RWPE2 (cell line): ENCODE measurements around the gene MARCHF3.
"Not testable (repeated sequence)": the region's sequence is repeated elsewhere in the genome, so short reads cannot be mapped to it uniquely, and the experiment has no call there.

Source experiments
- ATAC-seq: fragments of 200-7000 bp; cut with Tn5 transposase; 3 replicates; pipeline ENCODE4 v1.9.1; 2021; ENCODE audit warnings: low read depth
- DNase-seq: peaks from one replicate; pipeline ENCODE4 v3.0.0-alpha.2; 2020; ENCODE audit warnings: low spot score
- H3K27ac ChIP-seq: fragments of 450-650 bp; 2 replicates; pipeline ENCODE4 v1.5.1; 2017; ENCODE audit warnings: mild to moderate bottlenecking; ENCODE audit not compliant: poor library complexity, severe bottlenecking
- H3K27me3 ChIP-seq: fragments of 250-450 bp; sonication (Bioruptor Pico); 2 replicates; pipeline ENCODE4 v1.5.1; 2021; ENCODE audit warnings: mild to moderate bottlenecking, moderate library complexity; ENCODE audit not compliant: insufficient read depth, poor library complexity, severe bottlenecking
- H3K36me3 ChIP-seq: fragments of 250-450 bp; sonication (Bioruptor Pico); 2 replicates; pipeline ENCODE4 v1.5.1; 2020; ENCODE audit warnings: low read depth, mild to moderate bottlenecking, moderate library complexity
- H3K4me1 ChIP-seq: fragments of 250-450 bp; sonication (Bioruptor Pico); 2 replicates; pipeline ENCODE4 v1.5.1; 2021; ENCODE audit warnings: mild to moderate bottlenecking, moderate library complexity; ENCODE audit not compliant: insufficient read depth, poor library complexity, severe bottlenecking
- H3K4me3 ChIP-seq: fragments of 250-450 bp; sonication (Bioruptor Pico); 2 replicates; pipeline ENCODE4 v1.5.1; 2021; ENCODE audit warnings: mild to moderate bottlenecking, moderate library complexity; ENCODE audit not compliant: severe bottlenecking
- H3K9me3 ChIP-seq: fragments of 250-450 bp; sonication (Bioruptor Pico); 2 replicates; pipeline ENCODE4 v1.5.1; 2021; ENCODE audit warnings: mild to moderate bottlenecking, moderate library complexity; ENCODE audit not compliant: severe bottlenecking
- CTCF ChIP-seq: fragments of 450-650 bp; IDR thresholded peaks from one replicate; pipeline ENCODE4 v1.5.1; 2017; ENCODE audit warnings: mild to moderate bottlenecking, moderate library complexity; ENCODE audit not compliant: poor library complexity, severe bottlenecking

The MARCHF3 gene

GRCh38 chr5:127060470-127060985 is 30.2 kb upstream of the MARCHF3 start:
- no peak overlapping the region for H3K27ac ChIP-seq
- ATAC-seq, result no peak
- H3K4me3 ChIP-seq, result no peak overlapping the region
- peaks cover 50% of the 10 kb centered on the region for H3K36me3 ChIP-seq
- no peaks in the 10 kb centered on the region for H3K9me3 ChIP-seq
- no peak for TF ChIP-seq CTCF
- no peaks in the 10 kb centered on the region for H3K27me3 ChIP-seq
- H3K4me1 ChIP-seq, result no peaks in the 10 kb centered on the region
- DNase-seq, result no peak

GRCh38 chr5:127056896-127057295 is 26.5 kb upstream of the MARCHF3 start:
- Histone ChIP-seq H3K27ac (no peak overlapping the region), H3K9me3 (no peaks in the 10 kb centered on the region), H3K4me3 (no peak overlapping the region), H3K27me3 (no peaks in the 10 kb centered on the region), H3K36me3 (peaks cover 43% of the 10 kb centered on the region), H3K4me1 (no peaks in the 10 kb centered on the region)
- no peak for DNase-seq
- TF ChIP-seq CTCF, result no peak
- ATAC-seq, result no peak

- peaks cover 44% of the 10 kb centered on the region for H3K36me3 ChIP-seq
- no peak for DNase-seq
- TF ChIP-seq CTCF, result no peak
- H3K27me3 ChIP-seq, result no peaks in the 10 kb centered on the region
- no peak for ATAC-seq
- no peak overlapping the region for H3K27ac ChIP-seq
- no peaks in the 10 kb centered on the region for H3K4me1 ChIP-seq
- H3K9me3 ChIP-seq, result no peaks in the 10 kb centered on the region
- H3K4me3 ChIP-seq, result no peak overlapping the region
Observed at GRCh38 chr5:127055880-127056653, 25.7 kb upstream of the MARCHF3 start.

GRCh38 chr5:127053551-127053950 is 23.2 kb upstream of the MARCHF3 start:
- H3K4me1 ChIP-seq, H3K9me3 ChIP-seq, H3K27me3 ChIP-seq, DNase-seq, ATAC-seq, H3K27ac ChIP-seq, H3K4me3 ChIP-seq: not testable (repeated sequence)
- H3K36me3 ChIP-seq, result peaks cover 39% of the 10 kb centered on the region

- H3K27ac ChIP-seq, result no peak overlapping the region
- H3K4me3 ChIP-seq, result no peak overlapping the region
- no peaks in the 10 kb centered on the region for H3K9me3 ChIP-seq
- no peaks in the 10 kb centered on the region for H3K4me1 ChIP-seq
- no peaks in the 10 kb centered on the region for H3K27me3 ChIP-seq
- no peak for TF ChIP-seq CTCF
- ATAC-seq, result no peak
- H3K36me3 ChIP-seq, result peaks cover 34% of the 10 kb centered on the region
- DNase-seq, result no peak
Observed at GRCh38 chr5:127053049-127053448, 22.7 kb upstream of the MARCHF3 start.
